GM13976 (cell line): ENCODE data around the gene DENND4C.

Experiments used
- DNase-seq: peaks from one replicate; pipeline ENCODE4 v3.0.0; 2012; ENCODE audit warnings: low spot score
- in situ Hi-C: fragments of 300-500 bp; cut with MboI; formaldehyde crosslinking; loops from one replicate; pipeline ENCODE4 v1.12.0; 2022; ENCODE audit warnings: low sequenced_read_pairs, mixed read lengths, inconsistent platforms; ENCODE audit not compliant: unreplicated experiment
- TF ChIP-seq, protein P1 (sequence below): IDR thresholded peaks from 2 replicates; pipeline ENCODE4 v1.5.1; 2012; ENCODE audit warnings: borderline replicate concordance, mild to moderate bottlenecking; ENCODE audit not compliant: insufficient read depth; ENCODE audit errors: extremely low read depth, missing control alignments, control extremely low read depth

DENND4C gene

DNA sequence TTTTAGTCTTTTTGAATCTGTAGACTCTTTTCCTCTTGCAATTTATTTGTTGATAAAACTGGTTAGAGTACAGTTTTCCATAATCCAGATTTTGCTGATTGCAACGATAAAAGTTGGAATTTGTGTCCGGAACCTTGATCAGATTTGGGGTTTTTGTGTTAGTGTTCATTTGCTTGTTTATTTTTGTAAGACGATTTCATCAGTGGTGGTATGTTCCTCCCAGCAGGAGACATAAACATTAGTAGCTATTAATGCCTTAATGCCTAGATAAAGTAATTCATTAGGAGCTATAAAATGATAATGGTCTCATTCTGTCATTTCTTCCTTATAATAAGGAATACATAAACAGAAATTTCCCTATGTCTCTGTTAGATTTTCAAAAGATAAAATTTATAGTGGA lies 128.2 kb downstream of the DENND4C start:
- DNase-seq, result no peak
- in situ Hi-C loops, result no loop called here
- TF ChIP-seq, protein P1, sequence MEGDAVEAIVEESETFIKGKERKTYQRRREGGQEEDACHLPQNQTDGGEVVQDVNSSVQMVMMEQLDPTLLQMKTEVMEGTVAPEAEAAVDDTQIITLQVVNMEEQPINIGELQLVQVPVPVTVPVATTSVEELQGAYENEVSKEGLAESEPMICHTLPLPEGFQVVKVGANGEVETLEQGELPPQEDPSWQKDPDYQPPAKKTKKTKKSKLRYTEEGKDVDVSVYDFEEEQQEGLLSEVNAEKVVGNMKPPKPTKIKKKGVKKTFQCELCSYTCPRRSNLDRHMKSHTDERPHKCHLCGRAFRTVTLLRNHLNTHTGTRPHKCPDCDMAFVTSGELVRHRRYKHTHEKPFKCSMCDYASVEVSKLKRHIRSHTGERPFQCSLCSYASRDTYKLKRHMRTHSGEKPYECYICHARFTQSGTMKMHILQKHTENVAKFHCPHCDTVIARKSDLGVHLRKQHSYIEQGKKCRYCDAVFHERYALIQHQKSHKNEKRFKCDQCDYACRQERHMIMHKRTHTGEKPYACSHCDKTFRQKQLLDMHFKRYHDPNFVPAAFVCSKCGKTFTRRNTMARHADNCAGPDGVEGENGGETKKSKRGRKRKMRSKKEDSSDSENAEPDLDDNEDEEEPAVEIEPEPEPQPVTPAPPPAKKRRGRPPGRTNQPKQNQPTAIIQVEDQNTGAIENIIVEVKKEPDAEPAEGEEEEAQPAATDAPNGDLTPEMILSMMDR, result no peak

DNA sequence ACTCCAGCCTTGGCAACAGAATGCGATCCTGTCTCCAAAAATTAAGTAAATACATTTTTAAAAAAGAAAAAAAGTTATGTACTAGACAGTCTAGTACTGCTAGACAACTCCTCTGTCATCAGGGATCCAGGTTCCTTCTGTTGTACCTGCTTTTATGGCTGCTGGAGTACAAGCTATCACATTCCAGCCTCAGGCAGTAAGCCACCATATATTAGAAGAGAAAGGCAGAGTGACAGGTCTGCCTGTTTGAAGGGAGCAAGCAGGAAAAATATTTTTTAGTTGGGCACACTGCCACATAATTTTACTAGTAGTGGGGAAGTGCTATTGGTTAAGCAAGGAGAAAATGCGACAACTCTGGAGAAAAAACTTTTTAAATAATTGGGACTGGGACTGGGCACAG lies 138.6 kb downstream of the DENND4C start:
- in situ Hi-C loops, result no loop called here
- TF ChIP-seq, protein P1, result no peak
- DNase-seq, result no peak

DNA sequence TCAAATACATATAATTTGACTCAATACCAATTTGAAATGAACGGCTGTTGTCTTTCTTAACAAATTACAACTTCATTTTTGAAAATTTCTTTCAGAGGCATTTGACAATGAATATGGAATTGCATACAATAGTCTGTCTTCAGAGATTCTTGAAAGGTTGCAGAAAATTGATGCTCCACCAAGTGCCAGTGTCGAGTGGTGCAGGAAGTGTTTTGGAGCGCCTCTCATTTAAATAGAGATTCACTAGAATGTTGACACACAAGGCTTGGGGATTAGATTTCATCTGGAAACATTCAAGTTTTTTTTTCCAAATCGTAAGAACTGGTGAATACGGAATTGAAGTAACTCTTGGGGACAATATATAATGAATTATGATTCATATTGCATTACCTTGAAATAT lies 141.4 kb downstream of the DENND4C start:
- no peak for DNase-seq
- TF ChIP-seq, protein P1, result no peak
- in situ Hi-C loops, result no loop called here

DNA sequence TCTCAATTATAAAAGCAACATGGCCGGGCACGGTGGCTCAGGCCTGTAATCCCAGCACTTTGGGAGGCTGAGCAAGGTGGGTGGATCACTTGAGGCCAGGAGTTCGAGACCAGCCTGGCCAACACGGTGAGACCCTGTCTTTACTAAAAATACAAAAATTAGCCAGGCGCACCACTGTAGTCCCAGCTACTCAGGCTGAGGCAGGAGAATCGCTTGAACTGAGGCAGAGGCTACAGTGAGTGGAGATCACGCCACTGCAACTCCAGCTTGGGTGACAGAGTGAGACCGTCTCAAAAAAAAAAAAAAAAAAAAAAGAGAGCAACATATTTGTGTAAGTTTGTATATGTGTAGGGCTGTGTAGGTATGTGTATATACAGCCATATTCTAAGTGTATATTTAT lies 142.1 kb downstream of the DENND4C start:
- DNase-seq, result no peak
- in situ Hi-C loops, result no loop called here
- TF ChIP-seq, protein P1, result no peak

DNA sequence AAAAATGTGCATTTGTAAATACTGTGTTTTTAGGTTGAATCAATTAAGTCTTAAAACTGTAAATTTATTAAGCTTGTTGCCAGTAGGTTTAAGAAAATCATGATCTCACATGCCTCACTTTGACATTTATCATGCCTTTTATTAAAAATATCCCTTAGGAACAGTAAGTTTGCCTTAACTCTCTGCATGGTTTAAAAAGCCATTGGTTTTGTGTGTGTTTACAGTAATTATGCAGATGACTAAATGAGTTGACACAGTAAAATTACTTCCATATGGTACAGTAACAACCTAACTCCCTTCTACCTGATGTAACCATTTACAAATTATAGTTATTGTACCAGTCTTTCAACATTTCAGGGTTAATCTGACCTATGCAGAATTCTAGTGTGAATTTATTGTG lies 143.0 kb downstream of the DENND4C start:
- TF ChIP-seq, protein P1, result no peak
- in situ Hi-C loops, result no loop called here
- no peak for DNase-seq

DNA sequence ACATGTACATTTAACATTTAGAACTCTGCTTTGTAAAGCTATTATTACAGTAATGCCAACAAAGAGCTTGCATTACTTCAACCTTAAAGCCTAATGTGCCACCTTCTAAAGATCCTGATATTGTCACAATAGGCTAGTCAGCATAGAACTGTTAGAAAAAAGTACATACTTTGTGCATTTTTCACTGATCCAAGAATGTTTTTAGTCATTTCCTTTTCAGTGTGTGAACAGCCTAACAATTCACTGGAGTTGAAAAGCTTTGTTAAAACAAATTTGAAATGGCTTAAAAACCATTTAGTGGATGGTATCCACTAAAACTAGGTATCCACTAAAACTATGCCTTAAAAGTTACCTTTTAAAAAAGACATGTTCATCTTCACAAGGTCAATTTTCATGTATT lies 145.0 kb downstream of the DENND4C start:
- in situ Hi-C loops, result no loop called here
- no peak for DNase-seq
- TF ChIP-seq, protein P1, result no peak

DNA sequence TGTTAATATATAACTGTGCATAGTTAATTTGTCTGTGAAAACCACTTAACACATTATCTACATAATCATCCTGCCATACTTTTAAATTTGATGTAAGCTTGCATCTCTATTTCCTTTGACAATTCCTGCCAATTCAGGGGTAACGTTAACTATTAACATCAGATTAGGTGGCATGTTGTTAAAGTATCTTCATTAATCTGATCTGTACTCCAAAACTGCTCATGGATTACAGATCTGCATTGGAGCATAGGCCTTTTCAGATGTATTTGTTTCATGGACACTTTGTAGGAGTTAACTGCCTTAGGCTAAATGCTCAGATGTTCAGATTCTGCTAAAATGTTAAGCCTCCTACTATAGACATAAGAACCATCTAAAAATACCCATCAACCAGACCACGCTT lies 146.4 kb downstream of the DENND4C start:
- in situ Hi-C loops, result no loop called here
- TF ChIP-seq, protein P1, result no peak
- DNase-seq, result no peak
